BJ (cell line): Measurements from ENCODE around the gene STX17. TPM values are rescaled to one million over a fixed set of nuclear protein-coding genes. Genes with fewer than 3 reads are reported as not detected.

Experiments
- CTCF ChIA-PET: fragments of 350-600 bp; formaldehyde crosslinking; extraction: SDS; loops from one replicate; lab custom pipeline; 2021; ENCODE audit warnings: antibody characterized with exemption, inconsistent platforms; lab: Yijun Ruan, JAX
- POLR2A ChIA-PET: fragments of 300-600 bp; sonication (Branson Sonifier 250); formaldehyde crosslinking; extraction: SDS; loops from one replicate; lab custom pipeline; 2021; ENCODE audit warnings: antibody characterized with exemption; lab: Charles Lee
- DNase-seq: peaks from one replicate; pipeline ENCODE4 v3.0.0-alpha.2; 2011; ENCODE audit warnings: low read depth
- H3K27me3 ChIP-seq: 2 replicates; pipeline ENCODE4 v1.6.0; 2011; ENCODE audit warnings: low read length; ENCODE audit not compliant: control insufficient read depth, insufficient read depth
- H3K36me3 ChIP-seq: 2 replicates; pipeline ENCODE4 v1.5.1; 2011; ENCODE audit warnings: low read length; ENCODE audit not compliant: control insufficient read depth, insufficient read depth
- H3K4me3 ChIP-seq: 2 replicates; pipeline ENCODE4 v1.5.1; 2011; ENCODE audit warnings: low read depth, mild to moderate bottlenecking, control low read depth, low read length
- polyA plus RNA-seq: library from polyadenylated mRNA; depleted of rRNA; stranded (reverse); fragments of >200 nt; gene quantifications from 2 replicates; pipeline ENCODE4 v1.2.3, GENCODE V29; 2011
- TF ChIP-seq, protein P1 (sequence below): IDR thresholded peaks from 2 replicates; pipeline ENCODE4 v1.5.1; 2011; ENCODE audit warnings: low read depth, mild to moderate bottlenecking, control low read depth, inconsistent platforms, low read length, moderate library complexity; ENCODE audit not compliant: insufficient read depth

Gene STX17
- polyA plus RNA-seq, 1 experiment = 6.9 TPM

DNA sequence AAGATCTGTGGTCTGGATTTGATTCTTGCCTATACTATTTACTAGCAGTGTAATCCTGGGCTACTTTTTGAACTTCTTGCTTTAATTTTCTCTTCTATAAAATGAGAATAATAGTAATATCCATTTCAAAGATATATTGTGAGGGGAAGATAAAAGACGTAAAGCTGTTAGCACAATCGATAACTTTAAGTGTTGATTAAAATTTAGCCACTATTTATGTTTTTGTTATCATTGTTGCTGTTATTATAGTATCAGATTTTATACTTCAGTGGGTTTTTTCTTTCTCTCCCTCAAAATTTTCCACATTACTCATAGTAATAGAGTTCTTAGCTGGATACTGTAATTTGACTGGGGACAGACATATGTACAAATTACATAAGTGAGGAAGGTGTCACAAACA is 42.0 kb downstream of the STX17 start:
- no peaks in the 10 kb centered on the region for H3K27me3 ChIP-seq
- POLR2A ChIA-PET = no interaction called here
- TF ChIP-seq, protein P1, sequence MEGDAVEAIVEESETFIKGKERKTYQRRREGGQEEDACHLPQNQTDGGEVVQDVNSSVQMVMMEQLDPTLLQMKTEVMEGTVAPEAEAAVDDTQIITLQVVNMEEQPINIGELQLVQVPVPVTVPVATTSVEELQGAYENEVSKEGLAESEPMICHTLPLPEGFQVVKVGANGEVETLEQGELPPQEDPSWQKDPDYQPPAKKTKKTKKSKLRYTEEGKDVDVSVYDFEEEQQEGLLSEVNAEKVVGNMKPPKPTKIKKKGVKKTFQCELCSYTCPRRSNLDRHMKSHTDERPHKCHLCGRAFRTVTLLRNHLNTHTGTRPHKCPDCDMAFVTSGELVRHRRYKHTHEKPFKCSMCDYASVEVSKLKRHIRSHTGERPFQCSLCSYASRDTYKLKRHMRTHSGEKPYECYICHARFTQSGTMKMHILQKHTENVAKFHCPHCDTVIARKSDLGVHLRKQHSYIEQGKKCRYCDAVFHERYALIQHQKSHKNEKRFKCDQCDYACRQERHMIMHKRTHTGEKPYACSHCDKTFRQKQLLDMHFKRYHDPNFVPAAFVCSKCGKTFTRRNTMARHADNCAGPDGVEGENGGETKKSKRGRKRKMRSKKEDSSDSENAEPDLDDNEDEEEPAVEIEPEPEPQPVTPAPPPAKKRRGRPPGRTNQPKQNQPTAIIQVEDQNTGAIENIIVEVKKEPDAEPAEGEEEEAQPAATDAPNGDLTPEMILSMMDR = no peak
- no peak for DNase-seq
- CTCF ChIA-PET = interaction anchor here (0.7 to 1.5 kb wide), 3 partner anchors 17 to 34 kb away, joined by 3 to 4 read pairs (median 3); no protein-coding TSS in a partner anchor
- no peak overlapping the region for H3K4me3 ChIP-seq
- no peaks in the 10 kb centered on the region; the same call in 1 of the 2 replicates for H3K36me3 ChIP-seq

DNA sequence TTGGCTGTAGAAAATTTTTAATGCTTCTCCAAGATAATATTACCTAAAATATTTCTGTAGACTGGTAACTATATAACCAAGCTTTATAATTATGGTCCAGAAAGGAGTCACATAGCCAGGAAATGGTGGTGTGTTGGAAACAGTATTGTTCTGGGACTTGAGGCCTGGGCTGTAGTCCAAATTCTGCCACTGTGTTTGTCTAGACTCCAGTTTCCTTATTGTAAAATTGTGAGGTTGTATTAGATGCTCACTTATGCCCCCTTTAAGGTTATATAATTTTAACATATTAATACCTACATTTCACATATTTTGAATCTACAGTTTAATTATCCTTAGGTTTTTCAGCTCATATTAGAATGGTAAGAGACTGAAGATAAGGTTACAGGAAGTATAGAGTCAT is 42.4 kb downstream of the STX17 start:
- POLR2A ChIA-PET = no interaction called here
- no peak overlapping the region for H3K4me3 ChIP-seq
- CTCF ChIA-PET = interaction anchor here (0.7 to 1.0 kb wide), 3 partner anchors 22 to 68 kb away, joined by 3 to 4 read pairs (median 3); no protein-coding TSS in a partner anchor
- no peak for DNase-seq
- TF ChIP-seq, protein P1 = no peak
- H3K27me3 ChIP-seq = no peaks in the 10 kb centered on the region
- H3K36me3 ChIP-seq = no peaks in the 10 kb centered on the region; the same call in 1 of the 2 replicates

DNA sequence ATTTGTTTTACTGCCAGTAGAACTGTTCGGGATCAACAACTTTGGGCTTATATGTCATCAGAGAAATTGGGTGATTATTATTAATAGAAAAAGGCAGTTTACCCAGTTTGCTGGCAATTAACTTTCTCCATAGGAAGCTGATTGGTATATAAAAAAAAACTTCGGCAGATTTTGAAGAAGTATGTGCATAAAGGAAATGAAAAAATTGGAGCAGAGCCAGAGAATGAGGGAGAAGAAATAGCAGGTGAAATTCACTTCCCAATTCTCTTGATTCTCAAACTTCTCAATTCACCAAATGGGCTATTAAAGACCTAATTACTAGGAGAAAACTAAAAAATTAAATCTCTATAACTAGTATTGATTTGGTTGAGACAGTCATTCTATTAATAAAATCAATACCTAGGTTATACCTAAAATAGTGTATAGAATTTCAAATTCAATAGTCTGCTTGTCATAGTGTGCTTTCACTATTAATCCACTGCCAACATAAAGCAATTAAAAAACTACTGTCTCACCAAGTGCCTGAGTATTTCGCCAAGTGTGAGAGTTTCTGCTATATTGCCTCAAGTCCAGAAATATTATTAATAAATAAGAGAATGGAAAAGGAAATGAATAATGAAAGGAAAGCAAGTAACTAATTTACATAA is 47.5 kb downstream of the STX17 start:
- no peak for DNase-seq
- CTCF ChIA-PET = no interaction called here
- TF ChIP-seq, protein P1 = no peak
- H3K27me3 ChIP-seq = no peaks in the 10 kb centered on the region
- H3K4me3 ChIP-seq = no peak overlapping the region
- no peaks in the 10 kb centered on the region; the same call in 1 of the 2 replicates for H3K36me3 ChIP-seq
- POLR2A ChIA-PET = no interaction called here

DNA sequence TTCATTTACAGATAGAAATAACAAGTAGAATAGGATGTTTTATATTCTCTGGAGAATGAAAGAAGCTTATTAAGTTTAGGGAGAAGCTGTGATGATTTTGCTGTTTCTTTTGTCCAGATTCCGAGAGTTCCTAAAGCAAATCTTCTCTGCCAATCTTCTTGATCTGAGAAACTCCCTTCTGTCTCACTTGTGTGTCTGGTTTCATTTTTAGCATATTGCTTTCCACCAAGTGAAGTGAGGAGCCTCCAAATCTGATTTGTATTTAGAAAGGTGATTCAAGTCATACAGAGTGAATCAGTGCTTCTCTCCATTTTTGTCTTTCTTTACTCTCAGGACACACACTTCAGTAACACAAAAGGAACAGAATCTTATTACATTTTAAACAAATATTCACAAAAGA is 48.4 kb downstream of the STX17 start:
- Histone ChIP-seq H3K36me3 (no peaks in the 10 kb centered on the region; the same call in 1 of the 2 replicates), H3K27me3 (no peaks in the 10 kb centered on the region), H3K4me3 (no peak overlapping the region)
- POLR2A ChIA-PET = no interaction called here
- no peak for DNase-seq
- CTCF ChIA-PET = no interaction called here
- TF ChIP-seq, protein P1 = no peak

DNA sequence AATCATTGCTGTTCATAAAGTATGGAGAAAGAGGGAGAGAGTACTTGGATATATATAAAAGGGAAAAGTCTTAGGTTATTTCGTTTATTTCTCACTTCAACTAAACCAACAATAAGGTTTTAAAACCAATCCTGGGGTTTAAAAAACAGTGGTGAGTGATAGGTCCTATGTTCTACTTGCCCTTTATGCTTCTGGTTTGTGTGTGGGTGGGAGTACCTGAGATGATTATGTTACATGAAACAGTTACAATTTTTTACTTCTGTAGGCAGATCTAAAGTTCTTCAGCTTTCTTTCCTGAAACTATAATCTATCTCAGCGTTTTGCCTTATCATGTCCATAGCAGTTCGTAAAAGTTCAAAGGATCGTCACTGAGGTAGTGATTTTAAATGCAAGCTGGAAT is 49.2 kb downstream of the STX17 start:
- Histone ChIP-seq H3K4me3 (no peak overlapping the region), H3K36me3 (no peaks in the 10 kb centered on the region; the same call in 1 of the 2 replicates), H3K27me3 (no peaks in the 10 kb centered on the region)
- TF ChIP-seq, protein P1 = no peak
- DNase-seq = no peak
- CTCF ChIA-PET = no interaction called here
- POLR2A ChIA-PET = no interaction called here
